ENCODE results near the gene RTN4RL1. TPM values are rescaled to one million over a fixed set of nuclear protein-coding genes. Genes with fewer than 3 reads are reported as not detected.

The RTN4RL1 gene
- total and polyA plus RNA-seq, 2 of the 13 experiments (the other 11 are each of a cell fraction or from before 2014, with no cell fraction given) = 0.01 TPM; not detected in 1

GRCh38 chr17:2054512-2055291 is 29.6 kb upstream of the RTN4RL1 start, which contains the start of gene HIC1 (continued):
- no peak for TF ChIP-seq ZFAT (CRISPR knock-in tag; conservative IDR thresholded peaks at IDR 0.05)
- TF ChIP-seq HOXA5 (CRISPR knock-in tag; IDR thresholded peaks at IDR 0.05) = no peak
- TF ChIP-seq PATZ1 (CRISPR knock-in tag; IDR thresholded peaks at IDR 0.05) = no peak
- peak; percentile 57; the same call in 1 of the 2 replicates for TF ChIP-seq ZFX (CRISPR knock-in tag; IDR thresholded peaks at IDR 0.05; ENCODE audit: low read depth)
- no peak for TF ChIP-seq ZNF282 (IDR thresholded peaks at IDR 0.05; ENCODE audit: partially characterized antibody)
- no peak for TF ChIP-seq HNRNPL (IDR thresholded peaks at IDR 0.05; ENCODE audit: low read depth, low read length)
- no peak for TF ChIP-seq MAZ (IDR thresholded peaks at IDR 0.05; ENCODE audit: borderline replicate concordance, low read depth, low read length)
- 0 out of 2 replicates have a peak, but pooled peaks have one; percentile 16 for TF ChIP-seq MAZ (CRISPR knock-in tag; IDR thresholded peaks at IDR 0.05; ENCODE audit: low read depth)
- TF ChIP-seq RBM39 (IDR thresholded peaks at IDR 0.05; ENCODE audit: low read depth, low read length, poor library complexity, severe bottlenecking) = peak; percentile 46
- no peak for TF ChIP-seq ZKSCAN5 (CRISPR knock-in tag; IDR thresholded peaks at IDR 0.05)
- TF ChIP-seq DNMT3B (CRISPR knock-in tag; conservative IDR thresholded peaks at IDR 0.05) = no peak
- no peak for TF ChIP-seq ZNF343 (CRISPR knock-in tag; IDR thresholded peaks at IDR 0.05)
- TF ChIP-seq E2F2 (CRISPR knock-in tag; IDR thresholded peaks at IDR 0.05; ENCODE audit: borderline replicate concordance) = no peak
- no peak for TF ChIP-seq ZNF350 (CRISPR knock-in tag; IDR thresholded peaks at IDR 0.05; ENCODE audit: borderline replicate concordance, low read depth)
- no peak for TF ChIP-seq TBL1XR1 (IDR thresholded peaks at IDR 0.05; ENCODE audit: borderline replicate concordance, low read length, partially characterized antibody)
- no peak for TF ChIP-seq CC2D1A (CRISPR knock-in tag; IDR thresholded peaks at IDR 0.05)
- TF ChIP-seq ZNF501 (CRISPR knock-in tag; IDR thresholded peaks at IDR 0.05) = peak; percentile 73
- peak; percentile 61; the same call in 1 of the 2 replicates for TF ChIP-seq ZNF263 (CRISPR knock-in tag; IDR thresholded peaks at IDR 0.05)
- no peak for TF ChIP-seq KLF12 (CRISPR knock-in tag; IDR thresholded peaks at IDR 0.05; ENCODE audit: borderline replicate concordance)
- TF ChIP-seq ZSCAN22 (CRISPR knock-in tag; IDR thresholded peaks at IDR 0.05) = 0 out of 2 replicates have a peak, but pooled peaks have one; percentile 40
- TF ChIP-seq FOXP4 (CRISPR knock-in tag; IDR thresholded peaks at IDR 0.05) = peak; percentile 29; the same call in 1 of the 2 replicates
- peak; percentile 47 for TF ChIP-seq SRSF1 (optimal IDR thresholded peaks at IDR 0.05; ENCODE audit: low read depth, low read length)
- no peak for TF ChIP-seq FLYWCH1 (CRISPR knock-in tag; IDR thresholded peaks at IDR 0.05)

Measured in HepG2 (cell line).